NCI-H524 treated with DMSO at 0.1 percent for 48 hours (cell line): Measurements from ENCODE around the gene PDE4D.

Experiments
- DNase-seq: peaks from one replicate; lab custom pipeline; 2025; lab: John Stamatoyannopoulos, UW

PDE4D gene

DNA sequence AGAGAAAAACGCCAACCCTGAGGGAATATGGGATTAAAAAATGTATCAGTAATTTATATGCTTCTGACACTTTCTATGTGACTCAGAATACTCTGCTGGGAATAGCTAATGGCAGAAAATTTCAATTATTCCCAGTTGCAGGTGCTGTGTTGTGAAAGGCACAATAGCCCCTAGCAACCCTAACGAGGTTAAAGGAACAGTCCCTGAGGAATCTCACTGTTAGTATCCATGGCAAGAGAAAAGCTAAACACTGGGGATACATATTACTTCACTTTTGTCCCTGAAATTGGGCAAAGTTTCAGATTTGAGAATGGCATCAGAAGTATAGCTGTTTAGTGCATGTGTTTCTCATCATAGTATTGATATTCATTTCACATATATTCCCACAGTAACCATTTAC is 755.7 kb downstream of the PDE4D start:
- no peak for DNase-seq

DNA sequence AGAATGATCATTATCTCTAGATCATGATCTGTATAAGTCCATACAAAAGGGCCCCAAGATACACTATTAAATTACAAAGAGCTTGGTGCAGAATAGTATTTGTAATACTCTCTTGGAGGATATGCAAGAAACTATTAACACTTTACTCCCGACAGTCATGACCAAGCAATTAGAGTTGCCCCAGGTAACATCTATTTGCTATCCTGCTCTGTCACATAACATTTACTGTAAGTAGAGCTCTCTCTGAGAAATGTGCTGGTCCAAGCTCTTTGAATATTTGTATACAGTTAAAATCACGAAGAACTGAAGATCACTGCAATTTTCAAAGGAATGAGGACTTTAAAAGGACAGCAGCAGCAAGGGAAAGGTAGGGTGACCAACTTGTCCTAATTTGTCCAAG is 757.0 kb downstream of the PDE4D start:
- no peak for DNase-seq

DNA sequence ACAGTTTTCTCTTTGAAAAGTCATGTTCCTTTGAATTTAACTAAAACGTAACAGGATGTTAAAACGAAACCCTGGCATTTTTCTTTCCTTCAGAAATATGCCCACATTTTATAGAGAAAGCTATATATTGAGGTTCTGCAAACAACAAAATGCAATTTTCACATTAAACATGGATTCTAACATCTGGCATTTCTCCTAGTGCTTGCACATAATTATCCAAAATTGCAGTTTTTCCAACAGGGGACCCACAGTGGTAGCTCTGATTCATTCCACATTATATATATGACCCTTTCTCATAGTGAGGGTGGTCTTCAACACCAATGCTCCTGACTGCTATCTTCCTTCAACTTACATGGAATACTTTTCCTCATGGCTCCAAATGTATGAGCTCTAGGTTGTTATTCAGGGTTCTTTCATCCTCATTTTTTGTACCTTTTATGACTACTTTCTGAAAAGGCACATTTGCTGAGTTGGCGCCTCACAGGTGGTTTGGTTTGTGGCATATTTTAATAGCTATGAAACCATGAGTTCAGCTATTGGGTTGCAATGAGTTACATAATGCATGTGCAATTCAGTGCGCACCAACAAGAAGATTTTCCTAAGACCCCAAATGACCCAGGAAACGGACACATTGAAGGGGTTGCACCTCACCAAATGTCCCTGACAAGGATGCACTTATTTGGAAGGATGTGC is 758.9 kb downstream of the PDE4D start:
- DNase-seq = no peak

DNA sequence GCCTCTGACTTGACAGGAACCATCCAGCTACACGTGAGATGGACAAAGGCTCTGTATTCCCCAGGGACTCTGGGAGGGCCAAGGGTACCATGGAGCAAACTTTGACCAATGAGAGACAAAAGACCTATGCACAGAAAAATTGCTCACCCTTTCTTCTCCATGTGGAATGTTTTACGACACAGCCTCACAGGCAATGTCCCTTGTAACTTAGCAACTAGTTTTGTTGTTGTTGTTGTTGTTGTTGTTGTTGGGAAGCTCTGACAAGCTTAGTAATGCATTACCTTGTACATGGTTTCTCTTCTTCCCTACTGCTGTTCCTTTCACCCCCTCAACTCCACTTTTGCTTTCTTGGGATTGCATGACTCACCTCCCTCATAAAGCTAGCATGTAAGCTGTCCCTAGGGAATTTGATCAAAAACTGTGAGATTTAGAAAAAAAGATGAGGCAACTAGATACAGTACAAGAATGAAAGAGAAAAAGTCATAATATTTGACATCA is 759.7 kb downstream of the PDE4D start:
- DNase-seq = no peak

DNA sequence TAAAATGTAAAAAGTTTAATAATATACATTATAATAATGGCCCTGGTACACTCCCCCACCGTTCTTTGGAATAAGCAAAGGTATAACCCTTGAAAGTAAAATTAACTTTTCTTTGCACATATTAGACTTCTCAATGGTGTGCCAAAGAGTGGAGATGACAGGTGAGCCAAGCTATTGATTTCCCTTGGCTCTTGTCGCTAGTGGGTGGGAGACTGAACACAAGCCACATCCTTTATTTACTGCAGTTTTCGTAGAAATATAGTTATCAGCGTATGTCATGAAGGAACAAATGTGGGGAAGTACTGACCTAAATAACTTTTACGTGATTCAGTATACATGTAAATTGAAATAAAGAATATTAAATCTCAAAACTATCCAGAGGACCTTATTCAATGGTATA is 761.4 kb downstream of the PDE4D start:
- DNase-seq = no peak

DNA sequence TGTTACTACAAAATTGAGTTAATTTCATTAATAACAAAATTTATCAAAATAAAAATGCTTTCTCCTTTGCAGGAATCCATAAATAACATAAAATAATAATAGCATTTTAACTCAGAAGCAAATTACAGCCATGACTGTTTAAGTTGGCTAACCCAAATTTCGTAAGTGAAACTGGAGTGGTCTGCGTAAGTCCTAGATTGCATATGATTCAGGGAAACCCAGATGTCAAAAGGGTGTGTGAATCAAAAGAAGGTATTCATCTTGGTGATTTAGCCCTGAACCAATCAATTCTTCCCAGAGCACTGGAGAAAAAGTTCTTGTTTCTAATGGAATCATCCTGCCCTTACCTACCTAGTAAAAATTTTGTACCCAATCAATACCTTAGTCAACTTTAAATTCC is 763.1 kb downstream of the PDE4D start:
- DNase-seq = no peak

DNA sequence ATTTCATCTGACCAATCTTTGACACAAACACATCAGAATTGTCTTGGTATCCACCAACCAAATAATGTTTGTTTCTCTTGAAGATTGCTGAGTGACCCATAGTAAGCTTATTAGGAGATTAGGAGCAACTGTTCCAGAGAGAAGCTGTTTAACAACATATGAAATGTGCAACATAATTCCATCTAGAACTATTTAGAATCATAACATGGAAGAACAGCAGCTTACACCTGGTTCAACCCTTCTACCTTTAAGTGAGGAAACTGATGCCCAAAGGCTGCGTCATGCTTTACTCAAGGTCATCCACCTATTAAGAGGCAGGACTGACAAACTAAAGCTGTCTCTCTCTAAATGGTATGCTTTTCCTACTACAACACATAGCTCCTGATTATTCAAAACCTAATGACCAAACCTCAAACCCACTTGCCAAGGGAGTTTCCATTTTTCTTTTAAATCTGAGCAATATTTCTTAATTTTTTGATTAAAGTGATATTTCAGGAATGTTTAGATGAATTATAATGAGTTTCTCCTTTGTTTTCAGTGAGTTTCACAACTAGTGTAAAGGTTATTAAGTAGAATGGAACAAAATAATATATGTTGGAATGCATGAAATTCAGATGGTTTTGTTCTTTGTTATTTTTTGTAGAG is 764.8 kb downstream of the PDE4D start:
- DNase-seq = no peak

DNA sequence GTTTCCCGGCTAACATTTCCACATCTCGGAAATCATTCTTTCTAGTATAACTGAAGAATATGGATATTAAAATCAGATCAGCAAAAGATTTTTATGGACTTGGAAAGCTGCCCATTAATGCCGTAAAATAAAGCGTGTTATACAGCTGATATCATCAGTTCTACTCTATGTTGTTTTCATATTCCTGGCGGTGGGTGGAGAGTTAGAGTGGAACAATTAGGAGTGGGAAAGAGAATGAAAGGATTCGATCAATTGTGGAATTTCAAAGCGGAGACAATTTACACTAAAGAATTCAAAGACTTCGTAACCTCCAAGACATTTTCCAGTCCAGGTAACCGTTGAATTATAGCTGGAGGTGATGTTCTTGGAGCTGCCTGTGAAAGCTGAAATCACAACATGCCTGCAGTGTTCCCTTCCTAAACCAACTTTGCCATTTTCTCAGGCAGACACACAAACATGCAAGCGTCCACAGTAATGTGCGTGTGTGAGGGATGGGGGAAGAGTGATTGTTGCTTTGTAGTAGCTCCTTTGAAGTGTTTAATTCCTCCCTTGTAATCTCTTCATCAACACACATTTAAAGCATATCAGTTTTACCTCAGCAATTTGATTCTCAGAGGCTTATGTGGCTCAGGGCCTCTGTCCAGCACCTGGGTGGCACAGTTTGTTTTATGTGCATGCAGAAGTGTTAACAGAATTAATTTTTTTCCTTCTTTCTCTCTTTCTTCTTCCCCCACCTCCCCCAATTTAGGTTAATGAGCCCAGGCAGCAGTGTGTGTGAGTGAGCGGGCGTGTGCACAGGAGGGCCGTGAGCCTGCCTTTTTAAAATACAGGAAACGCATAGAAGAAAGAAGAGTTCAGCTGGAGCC is 766.6 kb downstream of the PDE4D start:
- no peak for DNase-seq

DNA sequence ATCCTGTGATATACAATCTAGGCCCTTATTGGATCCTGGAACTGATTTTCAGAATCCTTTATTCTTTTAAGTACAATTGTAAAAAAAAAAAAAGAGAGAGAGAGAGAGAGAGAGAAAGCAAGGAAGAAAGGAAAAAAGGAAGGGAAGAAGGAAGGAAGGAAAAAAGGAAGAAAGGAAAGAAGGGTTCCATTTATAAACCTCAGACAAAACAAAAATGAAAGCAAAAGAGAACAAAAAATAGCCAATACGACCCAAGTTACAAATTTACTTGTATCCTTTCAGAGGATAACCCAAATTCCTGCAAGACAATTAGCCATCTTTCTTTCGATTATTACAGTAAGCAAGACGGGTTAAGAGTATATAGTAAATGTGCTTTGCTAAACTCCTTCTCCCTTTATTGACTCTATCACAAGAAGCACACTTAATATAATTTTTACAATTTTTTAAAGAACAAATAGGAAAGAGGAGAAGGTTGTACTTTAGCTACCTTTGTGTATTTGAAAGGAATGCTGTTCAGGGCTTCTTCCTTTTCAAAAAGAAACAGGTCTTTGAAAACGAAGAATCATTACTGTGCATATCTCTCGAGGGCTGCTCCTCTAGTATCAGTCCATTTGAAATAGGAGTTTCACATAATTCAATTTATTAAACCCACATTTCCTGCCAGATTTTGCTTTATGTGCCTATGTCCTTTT is 767.4 kb downstream of the PDE4D start:
- DNase-seq = no peak

DNA sequence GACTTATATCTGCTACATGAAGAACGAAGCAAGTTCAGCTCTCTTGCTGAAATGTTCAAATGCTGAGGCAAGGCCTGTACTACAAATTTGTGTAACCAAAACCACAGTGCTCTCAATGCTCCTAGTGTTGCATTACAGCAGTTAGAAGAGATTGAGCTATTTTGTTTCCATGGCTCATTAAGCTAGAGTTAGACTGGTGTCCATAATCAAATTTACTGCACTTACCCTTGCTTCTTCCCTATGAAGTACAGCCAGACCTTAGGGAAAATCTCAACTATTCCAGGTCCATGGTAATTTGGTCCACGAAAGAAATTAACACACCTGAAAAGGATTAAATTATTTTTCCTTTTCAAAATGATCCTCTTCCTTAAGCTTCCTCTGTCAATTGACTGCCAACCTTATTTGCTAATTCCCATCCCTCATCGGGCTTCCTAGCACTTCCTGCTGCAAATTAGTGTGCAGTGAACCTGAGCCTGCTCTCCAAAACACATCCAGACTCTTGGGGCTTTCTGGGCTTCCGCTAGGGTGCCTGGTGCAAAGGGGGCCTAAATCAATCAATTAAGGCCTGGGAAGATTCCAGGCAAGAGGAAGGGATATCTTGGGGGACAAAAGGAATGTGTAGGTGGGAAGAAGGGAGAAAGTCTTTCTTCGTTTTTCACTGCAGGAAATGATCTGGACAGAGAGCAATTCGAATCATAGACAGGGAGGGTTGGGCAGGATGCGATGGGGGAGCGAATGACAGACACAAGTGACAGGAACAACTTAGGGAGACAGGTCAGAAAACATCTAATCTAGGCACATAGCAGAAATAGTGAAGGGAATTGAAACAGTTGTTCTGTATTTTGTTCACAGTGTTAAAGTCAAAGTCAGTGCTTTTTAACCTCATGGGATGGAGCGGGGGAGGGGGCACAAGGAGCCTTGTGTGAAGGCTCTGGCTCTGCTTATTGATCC is 768.2 kb downstream of the PDE4D start:
- no peak for DNase-seq

DNA sequence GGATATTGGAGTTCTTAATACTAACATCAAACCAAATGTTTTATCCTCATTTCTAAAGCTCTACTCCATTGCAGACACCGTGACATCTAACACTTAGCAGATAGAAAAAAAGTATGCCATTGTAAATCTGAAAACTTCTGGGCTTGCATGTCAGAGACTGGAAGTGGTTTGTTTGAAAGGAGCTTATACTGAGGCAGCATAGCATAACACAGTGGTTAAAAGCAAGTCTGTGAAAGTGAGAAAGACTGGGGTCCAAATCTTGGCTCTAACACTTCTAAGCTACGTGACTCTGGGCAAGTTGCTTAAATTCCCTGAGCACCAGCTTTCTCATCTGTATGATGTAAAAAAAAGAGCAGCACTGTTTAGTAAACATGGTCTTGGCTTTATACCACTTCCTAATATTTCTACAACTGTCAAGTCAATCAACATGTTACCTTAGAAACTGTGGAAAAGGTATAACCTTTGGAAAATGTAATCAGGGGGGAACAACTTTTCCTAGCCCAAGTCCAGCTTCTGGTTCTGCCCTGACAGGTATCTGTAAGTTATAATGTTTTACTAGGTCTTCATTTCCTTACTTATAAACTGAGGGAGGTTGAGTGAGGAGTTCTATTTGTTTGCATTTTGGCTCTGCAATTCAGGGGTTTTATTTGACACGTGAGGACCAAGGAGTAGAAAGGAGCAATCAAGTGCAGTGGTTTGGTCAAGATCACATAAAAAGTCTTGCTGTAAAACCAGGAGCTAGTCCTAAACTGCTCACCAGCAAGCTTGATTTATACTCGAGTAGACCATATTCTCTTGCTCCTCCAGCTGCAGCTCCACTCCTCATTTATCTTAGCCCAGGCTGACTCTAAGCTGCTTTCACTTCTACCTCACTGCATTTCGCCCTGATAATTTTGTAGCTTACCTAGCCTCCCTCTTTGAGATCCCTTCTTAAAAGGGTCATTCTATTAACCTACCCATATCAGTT is 769.6 kb downstream of the PDE4D start:
- DNase-seq = no peak

DNA sequence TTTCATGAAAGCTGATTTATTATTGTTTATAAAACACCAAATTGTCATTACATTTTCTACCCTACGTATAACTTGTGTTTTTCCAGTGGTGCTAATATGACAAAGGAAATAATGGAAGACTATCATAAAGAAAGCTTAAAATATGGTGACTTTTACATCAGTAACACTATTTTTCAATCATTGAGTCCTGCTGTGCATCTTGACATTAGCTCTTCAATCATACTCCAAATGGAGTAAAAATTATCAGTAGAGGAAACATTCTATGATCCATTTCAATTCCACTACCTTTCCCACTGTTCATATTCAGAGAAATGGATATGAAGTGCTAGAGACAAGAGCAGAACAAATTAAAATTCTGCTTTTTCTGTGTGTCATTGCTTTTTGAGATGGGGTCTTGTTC is 774.0 kb downstream of the PDE4D start:
- no peak for DNase-seq

DNA sequence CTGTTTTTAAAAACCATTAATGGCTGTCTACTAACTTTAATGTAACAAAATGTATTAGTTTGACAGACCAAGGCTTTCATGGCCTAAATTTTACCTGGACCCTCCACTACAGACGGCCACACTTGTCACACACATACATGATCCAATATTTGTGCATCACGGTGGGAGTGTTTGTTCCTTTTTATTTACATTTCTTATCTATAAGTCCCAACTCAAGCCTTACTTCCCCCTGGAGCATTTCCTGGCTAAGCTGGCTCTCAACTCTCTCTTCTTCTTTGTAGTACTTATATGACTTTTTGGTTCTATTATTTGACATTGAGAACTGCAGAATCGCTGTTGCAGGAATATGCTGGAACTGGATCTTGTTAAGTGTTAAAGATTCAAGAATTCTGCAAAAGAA is 776.2 kb downstream of the PDE4D start:
- no peak for DNase-seq

DNA sequence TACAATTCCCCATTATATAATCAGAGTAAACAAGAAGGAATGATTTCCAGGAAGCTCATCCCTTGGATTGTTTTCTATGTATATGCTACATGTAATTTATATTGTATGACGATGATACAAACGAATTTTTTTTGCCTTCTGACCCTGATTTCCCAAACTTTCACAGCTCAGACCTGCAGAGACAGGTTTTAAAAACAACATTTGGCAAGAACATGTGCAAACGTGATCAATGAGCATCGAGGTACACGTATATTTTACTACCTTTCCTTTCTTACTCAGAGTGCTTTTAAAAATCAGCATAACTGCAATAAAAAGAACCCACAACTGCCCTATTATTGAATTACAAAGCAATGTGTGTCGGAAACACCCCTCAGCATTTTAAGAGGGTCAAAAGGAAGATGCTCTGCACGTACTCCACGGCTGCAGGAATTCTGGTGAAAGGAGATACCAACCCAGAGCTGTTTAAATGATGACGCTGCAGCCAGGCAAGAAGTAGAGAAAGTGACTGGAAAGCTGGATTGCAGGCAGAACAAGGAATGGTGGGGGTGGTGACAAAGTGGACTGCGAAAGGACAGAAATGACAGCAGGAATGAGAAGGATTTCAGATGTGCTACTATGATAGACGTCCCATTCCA is 777.2 kb downstream of the PDE4D start:
- no peak for DNase-seq

DNA sequence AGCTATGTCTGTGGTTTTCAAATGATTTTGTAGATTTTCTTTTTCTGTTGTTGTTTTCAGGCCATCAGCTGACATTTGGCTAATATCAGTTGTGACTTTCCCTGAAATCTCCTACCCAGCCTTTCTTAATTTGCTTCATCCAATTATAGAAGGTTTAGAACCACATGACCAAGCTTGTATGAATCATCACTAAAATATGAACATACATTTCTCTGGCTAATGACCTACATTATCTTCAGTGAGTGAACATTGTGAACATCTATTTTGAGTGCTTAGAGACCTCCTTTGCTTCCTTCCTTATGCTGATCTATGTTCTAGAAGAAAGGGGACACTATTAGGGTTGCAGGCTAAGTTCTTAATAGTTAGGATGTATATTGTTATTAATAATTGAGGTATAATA is 778.2 kb downstream of the PDE4D start:
- no peak for DNase-seq

DNA sequence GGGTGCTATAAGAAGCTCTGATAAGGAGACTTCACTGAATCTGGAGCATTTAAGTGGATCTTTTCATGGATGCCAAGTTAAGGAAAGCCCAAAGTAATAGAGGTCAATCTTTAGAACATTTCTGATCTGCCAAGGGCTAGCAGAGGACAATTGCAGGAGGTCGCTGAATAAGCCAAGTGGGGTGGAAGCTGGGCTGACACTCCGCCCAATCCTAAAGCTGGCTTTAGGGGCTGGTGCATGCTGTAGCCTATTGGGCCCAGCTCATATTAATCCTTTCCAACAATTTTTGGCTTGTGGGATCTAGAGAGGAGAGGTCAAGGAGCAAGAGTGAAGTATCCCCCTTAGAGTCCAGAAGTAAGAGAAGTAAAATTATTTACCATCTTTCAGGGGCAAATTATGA is 784.1 kb downstream of the PDE4D start:
- no peak for DNase-seq

DNA sequence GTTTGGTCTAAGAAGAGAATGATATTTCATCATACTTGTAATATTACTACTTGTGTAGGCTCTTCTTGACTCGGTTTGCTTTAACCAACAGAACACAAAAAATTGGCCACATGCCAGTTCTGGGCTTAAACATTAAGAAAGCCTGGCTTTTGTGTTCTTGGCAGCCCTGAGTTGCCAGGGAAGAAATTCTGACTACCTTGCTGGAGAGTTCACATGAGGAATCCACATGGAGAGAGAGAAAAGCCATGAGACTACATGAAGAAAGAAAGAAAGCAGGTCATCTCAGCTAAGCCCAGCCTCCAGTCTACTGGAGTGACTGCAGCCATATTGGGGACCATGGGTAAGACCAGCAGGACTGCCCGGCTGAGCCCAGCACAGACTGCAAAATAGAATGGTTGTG is 785.8 kb downstream of the PDE4D start:
- DNase-seq = no peak

DNA sequence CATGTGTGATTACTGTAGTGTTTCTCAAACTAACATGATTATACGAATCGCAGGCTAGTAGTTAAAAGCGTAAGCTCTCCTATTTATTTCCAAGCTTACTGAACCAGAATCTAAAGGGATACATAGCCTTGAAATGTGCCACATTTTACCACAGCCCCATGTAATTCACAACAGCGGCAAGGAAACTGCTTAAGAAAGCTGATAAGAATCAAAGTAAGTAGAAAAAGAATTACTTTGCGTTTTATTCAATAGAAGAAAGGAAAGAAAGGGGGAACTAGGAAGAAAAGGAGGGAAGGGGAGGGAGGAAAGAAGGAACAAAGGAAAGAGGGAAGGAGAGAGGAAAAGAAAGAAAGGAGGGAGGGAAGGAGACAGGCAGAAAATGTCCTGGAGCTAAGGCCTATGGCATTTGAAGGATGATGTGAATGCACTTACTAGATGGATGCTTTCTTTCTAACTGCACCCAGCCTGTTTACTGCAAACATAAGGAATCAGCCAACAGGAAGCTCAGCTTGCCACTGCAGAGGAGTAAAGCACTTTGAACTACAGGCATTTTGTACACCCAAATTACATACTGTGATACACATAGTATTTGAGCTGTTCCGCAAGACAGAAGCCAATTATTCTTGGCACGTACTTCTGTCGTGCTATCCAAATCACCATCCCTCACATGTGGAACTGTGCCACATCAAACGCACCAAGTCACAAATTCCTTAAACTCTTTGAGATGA is 789.0 kb downstream of the PDE4D start:
- DNase-seq = no peak

DNA sequence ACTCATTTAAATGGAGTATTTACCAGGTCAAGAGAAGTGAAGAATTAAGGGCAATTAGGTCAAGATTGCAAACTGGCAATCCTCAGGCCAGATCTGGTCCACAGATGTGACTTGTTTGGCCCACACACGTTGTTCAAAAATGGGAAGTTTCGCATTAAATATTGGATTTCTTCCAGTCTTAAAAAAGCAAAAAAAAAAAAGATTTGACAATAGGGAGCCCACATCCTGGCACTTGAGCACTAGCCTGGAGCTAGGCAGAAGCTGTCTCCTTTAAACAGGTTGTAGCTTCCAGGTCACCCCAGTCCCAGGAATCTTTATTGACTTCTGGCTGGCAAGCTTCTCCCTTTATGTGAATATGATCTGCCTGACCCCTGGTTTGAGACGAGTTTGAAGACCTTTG is 790.2 kb downstream of the PDE4D start:
- no peak for DNase-seq
